Activated naive CD4-positive, alpha-beta T cell treated with anti-CD3 and anti-CD28 coated beads, Interleukin-2, amount 10 ng/mL, durations not matched to agents 7 days and 5 days (primary cell): ENCODE data around the gene ECHS1.
A peak's percentile ranks its signal among the peaks of the same experiment; 100 is the strongest.

Experiments used
- CTCF ChIA-PET: fragments of 350-600 bp; sonication (Branson Sonifier 250); formaldehyde crosslinking; loops from one replicate; lab custom pipeline; 2021; ENCODE audit warnings: antibody characterized with exemption; lab: Charles Lee
- DNase-seq: peaks from one replicate; pipeline ENCODE4 v3.0.0-alpha.2; 2020
- H3K27ac Mint-ChIP-seq: one replicate; pipeline ENCODE4 v1.8.0; 2021; ENCODE audit warnings: mild to moderate bottlenecking, moderate library complexity, mixed read lengths
- H3K27me3 Mint-ChIP-seq: one replicate; pipeline ENCODE4 v1.8.0; 2021; ENCODE audit warnings: mild to moderate bottlenecking, mixed read lengths
- H3K36me3 Mint-ChIP-seq: one replicate; pipeline ENCODE4 v1.8.0; 2021; ENCODE audit warnings: mixed read lengths
- H3K4me1 Mint-ChIP-seq: one replicate; pipeline ENCODE4 v1.8.0; 2021; ENCODE audit warnings: mixed read lengths
- H3K4me3 Mint-ChIP-seq: one replicate; pipeline ENCODE4 v1.8.0; 2021; ENCODE audit warnings: mild to moderate bottlenecking, moderate library complexity, mixed read lengths
- H3K9me3 Mint-ChIP-seq: one replicate; pipeline ENCODE4 v1.8.0; 2021; ENCODE audit warnings: mixed read lengths

Gene ECHS1

DNA sequence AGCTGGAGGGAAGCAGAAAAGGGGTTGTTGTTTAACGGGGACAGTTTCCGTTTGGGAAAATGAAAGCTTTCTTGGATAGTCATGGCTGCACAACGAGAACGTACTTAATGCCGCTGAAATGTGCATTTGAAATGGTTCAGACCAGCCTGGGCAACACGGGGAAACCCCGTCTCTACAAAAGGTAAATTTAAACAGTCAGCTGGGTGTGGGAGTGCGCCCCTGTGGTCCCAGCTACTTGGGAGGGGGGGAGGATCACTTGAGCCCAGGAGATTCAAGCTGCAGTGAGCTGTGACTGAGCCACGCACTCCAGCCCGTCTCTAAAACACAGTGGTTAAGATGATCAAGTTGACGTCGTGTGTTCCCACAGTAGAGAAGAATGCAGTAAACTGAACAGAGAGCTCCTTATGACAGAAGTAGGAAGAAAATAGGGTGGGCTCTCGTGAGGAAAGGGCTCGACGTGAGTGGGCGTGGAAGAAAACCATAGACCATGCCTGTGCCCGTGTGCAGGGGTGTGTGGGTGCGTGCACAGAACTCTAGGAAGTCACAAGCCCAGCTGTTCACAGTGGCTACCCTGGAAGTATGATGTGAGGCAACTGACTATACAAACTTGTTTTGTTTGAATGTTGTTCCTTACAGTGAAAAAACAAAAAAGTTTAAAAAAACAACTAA, 11.2 kb downstream of the ECHS1 start:
- peaks cover 7% of the 10 kb centered on the region for H3K36me3 Mint-ChIP-seq
- H3K9me3 Mint-ChIP-seq, result no peaks in the 10 kb centered on the region
- CTCF ChIA-PET, result interaction anchor here (1.0 kb wide), 1 partner anchor 7 kb away, joined by 3 read pairs; no protein-coding TSS in a partner anchor
- H3K27ac Mint-ChIP-seq, result no peak overlapping the region
- H3K4me1 Mint-ChIP-seq, result peaks cover 3% of the 10 kb centered on the region
- no peaks in the 10 kb centered on the region for H3K27me3 Mint-ChIP-seq
- DNase-seq, result no peak
- H3K4me3 Mint-ChIP-seq, result no peak overlapping the region

DNA sequence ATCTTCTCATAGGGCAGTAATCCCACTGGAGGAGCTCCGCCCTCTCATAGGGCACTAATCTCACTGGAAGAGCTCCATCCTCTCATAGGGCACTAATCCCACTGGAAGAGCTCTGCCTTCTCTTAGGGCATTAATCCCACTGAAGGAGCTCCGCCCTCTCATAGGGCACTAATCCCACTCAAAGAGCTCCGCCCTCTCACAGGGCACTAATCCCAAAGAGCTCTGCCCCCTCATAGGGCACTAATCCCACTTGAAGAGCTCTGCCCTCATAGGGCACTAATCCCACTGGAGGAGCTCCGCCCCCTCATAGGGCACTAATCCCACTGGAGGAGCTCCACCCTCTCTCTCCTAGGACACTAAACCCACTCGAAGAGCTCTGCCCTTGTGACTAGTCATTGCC, 11.9 kb downstream of the ECHS1 start:
- CTCF ChIA-PET, result interaction anchor here (1.0 kb wide), 1 partner anchor 8 kb away, joined by 3 read pairs; no protein-coding TSS in a partner anchor

DNA sequence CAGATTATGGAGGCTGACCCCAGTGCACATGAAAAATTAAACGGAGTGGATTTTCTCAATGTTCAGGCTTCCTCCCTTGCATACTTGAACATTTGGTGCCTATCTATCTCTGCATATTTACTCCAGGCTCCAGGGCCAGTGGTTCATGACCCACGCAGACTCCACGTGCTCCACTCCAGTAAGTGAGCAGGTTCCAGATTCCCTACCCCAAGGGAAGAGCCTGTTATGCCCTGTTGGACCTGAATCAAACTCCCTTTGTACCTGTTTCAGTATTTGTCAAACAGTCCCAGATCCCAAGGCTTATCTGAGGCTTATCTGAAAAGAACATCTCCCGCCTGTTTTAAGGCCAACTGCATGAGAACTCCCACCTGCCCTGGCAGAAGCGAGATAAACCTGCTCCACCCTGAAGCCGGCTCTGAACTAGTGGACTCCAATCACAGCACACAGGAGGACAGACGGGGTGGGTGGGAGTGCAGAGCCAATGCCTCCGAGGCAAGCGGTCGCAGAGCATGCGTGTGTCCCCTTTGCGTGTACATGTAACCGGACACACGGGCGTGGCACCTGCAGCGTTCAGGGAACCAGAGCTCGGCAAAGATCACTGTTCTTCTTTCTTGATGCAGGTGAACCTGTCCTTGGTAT, 13.1 kb downstream of the ECHS1 start:
- Mint-ChIP-seq H3K9me3 (no peaks in the 10 kb centered on the region), H3K36me3 (peaks cover 5% of the 10 kb centered on the region), H3K27ac (no peak overlapping the region), H3K4me3 (no peak overlapping the region), H3K27me3 (peaks cover 3% of the 10 kb centered on the region), H3K4me1 (peaks cover 6% of the 10 kb centered on the region)
- no peak for DNase-seq
- CTCF ChIA-PET, result interaction anchor here (1.0 kb wide), 1 partner anchor 31 kb away, joined by 4 read pairs; no protein-coding TSS in a partner anchor

More for the DNA sequence above, 11.9 kb downstream of the ECHS1 start:
- Mint-ChIP-seq H3K36me3 (peaks cover 7% of the 10 kb centered on the region), H3K27ac (no peak overlapping the region), H3K4me3 (no peak overlapping the region), H3K4me1 (peaks cover 3% of the 10 kb centered on the region), H3K27me3 (peaks cover under 1% of the 10 kb centered on the region), H3K9me3 (no peaks in the 10 kb centered on the region)
- DNase-seq, result no peak

DNA sequence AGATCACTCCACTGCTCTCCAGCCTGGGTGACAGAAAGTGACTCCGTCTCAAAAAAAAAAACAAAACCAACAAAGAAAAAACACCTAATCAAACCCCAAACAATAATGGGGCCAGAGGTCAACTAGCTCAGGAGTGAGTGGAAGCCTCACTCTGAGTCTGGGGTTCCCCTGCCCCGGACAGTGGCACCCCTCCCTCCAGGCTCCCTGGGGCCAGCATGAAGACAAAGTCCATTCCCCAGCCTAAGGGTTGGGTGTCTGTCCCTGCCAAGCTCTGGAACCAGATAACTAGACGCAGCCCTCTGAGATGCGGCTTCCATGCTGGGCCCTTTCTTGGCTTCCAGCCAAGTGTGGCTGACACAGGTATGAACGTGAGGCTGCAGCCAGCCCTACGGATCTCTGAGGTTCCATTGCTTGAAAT, 13.6 kb downstream of the ECHS1 start:
- CTCF ChIA-PET, result interaction anchor here (1.0 kb wide), 1 partner anchor 30 kb away, joined by 4 read pairs; no protein-coding TSS in a partner anchor
- Mint-ChIP-seq H3K36me3 (peaks cover 2% of the 10 kb centered on the region), H3K27me3 (peaks cover 3% of the 10 kb centered on the region), H3K4me1 (peaks cover 6% of the 10 kb centered on the region), H3K9me3 (no peaks in the 10 kb centered on the region), H3K27ac (no peak overlapping the region), H3K4me3 (no peak overlapping the region)
- no peak for DNase-seq

DNA sequence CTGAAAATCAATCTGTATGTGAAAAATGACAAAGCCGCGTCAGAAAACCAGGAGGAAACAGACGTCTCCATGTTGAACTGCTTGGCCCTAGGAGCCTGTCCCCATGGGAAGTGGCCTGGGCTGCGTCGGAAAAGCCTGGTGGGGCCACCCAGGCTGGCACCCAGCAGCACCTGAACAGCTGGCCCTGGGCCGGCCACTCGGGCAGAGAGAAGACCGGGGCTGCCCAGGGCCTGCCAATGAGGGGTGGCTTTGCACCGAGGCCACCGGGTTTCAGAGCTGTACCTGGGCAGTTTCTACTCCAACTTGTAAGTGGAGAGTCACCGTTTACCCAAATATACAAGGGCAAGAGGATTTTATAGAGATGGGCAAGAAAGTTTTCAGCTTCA, 14.2 kb downstream of the ECHS1 start:
- H3K4me3 Mint-ChIP-seq, result no peak overlapping the region
- CTCF ChIA-PET, result interaction anchor here (0.7 to 1.0 kb wide), 2 partner anchors 29 to 30 kb away, joined by 3 to 4 read pairs; no protein-coding TSS in a partner anchor
- no peaks in the 10 kb centered on the region for H3K9me3 Mint-ChIP-seq
- no peaks in the 10 kb centered on the region for H3K36me3 Mint-ChIP-seq
- peaks cover 6% of the 10 kb centered on the region for H3K4me1 Mint-ChIP-seq
- DNase-seq, result no peak
- peaks cover 3% of the 10 kb centered on the region for H3K27me3 Mint-ChIP-seq
- H3K27ac Mint-ChIP-seq, result no peak overlapping the region

DNA sequence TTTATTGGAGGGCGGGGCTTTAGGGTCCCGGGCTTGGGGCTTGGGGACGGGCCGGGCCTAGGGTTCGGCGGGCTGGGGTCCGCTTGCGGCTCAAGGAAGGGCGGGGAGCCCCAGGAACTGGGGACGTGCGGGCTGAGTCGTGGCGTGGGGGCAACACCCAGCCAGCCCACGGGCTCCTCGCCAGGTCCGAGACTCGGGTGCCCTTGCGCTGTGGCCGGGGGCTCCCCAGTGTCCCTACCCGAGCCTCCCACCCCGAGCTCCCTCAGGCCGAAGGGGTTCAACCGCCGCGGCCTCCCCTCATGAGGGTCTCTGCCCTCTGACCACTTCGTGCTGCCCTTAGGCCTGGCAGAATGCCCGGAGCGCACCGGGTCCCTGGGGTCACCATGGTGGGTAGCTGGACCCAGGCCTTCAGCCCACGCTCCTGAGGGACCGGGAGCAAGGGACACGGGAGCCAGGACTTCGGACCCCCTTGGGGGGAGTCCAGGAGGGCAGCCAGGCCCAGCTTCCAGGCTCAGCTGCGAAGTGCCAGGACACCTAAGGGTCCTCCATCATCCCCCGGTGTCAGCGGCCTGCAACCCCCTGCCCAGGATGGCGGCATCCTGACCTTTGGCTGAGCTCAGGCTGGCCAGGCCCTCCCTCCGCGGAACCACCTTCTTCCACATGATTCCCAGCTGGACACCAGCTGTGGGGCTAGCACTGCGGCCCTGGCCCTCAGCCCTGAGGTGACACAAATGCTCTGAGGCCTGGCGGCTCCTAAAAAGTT, 14.8 kb downstream of the ECHS1 start:
- Mint-ChIP-seq H3K27me3 (peaks cover 3% of the 10 kb centered on the region), H3K4me1 (peaks cover 6% of the 10 kb centered on the region), H3K9me3 (no peaks in the 10 kb centered on the region), H3K4me3 (no peak overlapping the region), H3K27ac (no peak overlapping the region), H3K36me3 (no peaks in the 10 kb centered on the region)
- DNase-seq, result no peak
- CTCF ChIA-PET, result interaction anchor here (0.7 kb wide), 1 partner anchor 29 kb away, joined by 3 read pairs; no protein-coding TSS in a partner anchor

DNA sequence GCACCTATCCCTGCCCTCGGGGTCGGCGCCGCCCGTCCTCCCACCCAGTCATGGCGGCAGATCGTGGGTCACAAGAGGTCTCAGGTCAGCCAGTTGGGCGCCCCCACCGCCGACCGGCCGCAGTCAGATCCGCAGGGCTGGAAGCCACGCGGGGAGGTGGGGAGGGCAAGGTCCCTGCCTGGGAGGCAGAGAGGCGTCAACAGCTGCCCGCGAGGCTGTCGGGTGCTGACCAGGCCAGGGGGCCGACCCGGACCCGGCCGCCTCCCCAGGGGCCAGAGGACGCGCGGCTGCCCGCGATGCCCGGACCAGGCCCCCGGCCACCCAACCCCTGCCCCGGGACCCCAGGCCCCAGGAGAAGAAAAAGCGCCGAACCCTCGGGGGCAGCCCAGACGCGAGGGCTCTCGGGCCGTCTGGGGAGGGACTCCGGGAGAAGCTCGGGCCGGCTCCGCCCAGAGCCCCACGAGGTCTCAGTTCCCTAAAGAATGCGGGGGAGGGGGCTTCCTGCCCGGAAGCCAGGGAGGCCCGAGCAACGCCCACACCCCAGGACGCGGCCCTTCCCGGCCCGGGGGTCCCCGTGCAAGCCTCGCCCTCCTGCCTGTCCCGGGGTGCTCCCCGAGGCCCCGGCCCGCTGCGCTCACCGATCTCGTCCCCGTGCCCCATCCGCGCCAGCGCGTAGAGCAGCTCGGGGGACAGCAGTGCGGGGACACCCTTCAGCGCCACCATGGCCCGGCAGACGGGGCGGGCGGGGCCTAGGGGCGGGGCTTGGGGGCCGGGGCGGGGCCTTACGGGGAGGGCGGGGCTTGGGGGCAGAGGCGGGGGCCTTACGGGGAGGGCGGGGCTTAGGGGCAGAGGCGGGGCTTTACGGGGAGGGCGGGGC, 15.6 kb downstream of the ECHS1 start, which contains the start of gene FUOM:
FUOM (minus strand) TSS at position 735 of the 877 bp plus-strand sequence; CDS start at position 723, 12 bp downstream.
- no peaks in the 10 kb centered on the region for H3K9me3 Mint-ChIP-seq
- H3K27me3 Mint-ChIP-seq, result peaks cover 3% of the 10 kb centered on the region
- peak; percentile 83 for DNase-seq
- peaks cover 6% of the 10 kb centered on the region for H3K4me1 Mint-ChIP-seq
- peak within 1 kb of the TSS; percentile 73 for H3K4me3 Mint-ChIP-seq
- H3K36me3 Mint-ChIP-seq, result no peaks in the 10 kb centered on the region
- no peak within 1 kb of the TSS for H3K27ac Mint-ChIP-seq
- CTCF ChIA-PET, result no interaction called here

DNA sequence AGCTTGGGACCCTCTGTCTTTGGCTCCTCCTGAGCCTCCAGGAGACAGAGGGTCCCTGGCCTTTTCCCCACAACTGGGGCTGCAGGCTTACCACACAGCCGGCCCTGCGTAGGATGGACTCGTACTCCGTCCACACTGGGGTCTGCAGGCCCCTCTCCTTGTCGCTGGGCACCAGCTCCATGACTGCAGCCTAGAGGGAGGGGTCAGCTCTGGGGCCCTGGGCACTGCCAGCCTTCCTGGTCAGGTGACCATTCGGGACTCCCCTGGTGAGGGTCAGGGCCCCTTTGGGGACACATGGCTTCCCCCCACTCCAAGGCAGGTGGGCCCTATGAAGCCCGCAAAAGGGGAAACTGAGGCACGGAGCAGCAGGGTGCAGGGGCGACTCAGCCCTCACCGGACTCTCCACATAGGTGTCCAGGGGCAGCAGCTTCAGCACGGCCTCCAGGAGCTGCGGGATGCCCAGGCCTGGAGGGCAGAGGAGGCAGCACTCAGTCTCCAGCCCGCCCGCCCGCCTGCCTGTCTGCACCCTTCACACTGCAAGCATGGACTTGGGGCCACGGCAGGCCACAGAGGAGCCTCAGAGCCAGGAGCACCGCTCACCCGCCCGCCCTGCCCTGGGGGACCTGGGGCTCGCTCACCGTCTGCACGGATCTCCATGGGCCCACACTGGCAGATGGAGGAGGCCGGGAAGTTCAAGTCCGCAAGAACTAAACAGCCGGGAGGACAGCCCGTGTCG, 16.4 kb downstream of the ECHS1 start:
- no peak overlapping the region for H3K27ac Mint-ChIP-seq
- peaks cover 6% of the 10 kb centered on the region for H3K4me1 Mint-ChIP-seq
- DNase-seq, result no peak
- H3K36me3 Mint-ChIP-seq, result no peaks in the 10 kb centered on the region
- CTCF ChIA-PET, result interaction anchor here (1.3 kb wide), 1 partner anchor 28 kb away, joined by 3 read pairs; no protein-coding TSS in a partner anchor
- H3K27me3 Mint-ChIP-seq, result peaks cover 5% of the 10 kb centered on the region
- H3K4me3 Mint-ChIP-seq, result peak overlapping the region; percentile 73
- H3K9me3 Mint-ChIP-seq, result no peaks in the 10 kb centered on the region

DNA sequence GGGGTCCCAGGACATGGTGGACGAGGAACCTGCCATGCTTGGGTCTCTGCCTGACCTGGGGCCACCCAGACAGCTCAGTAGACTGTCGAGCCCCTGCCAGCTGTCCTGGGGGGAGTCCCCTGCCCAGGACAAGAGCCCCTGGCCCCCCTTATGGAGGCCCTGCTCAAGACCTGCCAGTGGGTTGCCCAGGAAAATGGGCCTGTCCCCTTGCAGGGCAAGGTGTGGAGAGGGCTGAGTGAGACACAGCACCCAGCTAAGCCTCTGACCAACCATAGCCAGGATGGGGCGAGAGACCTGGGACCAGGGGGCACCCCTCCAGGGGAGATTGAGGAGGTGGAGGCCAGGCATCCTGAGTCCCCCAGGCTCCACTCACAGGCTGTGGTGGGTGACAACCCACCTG, 17.2 kb downstream of the ECHS1 start:
- CTCF ChIA-PET, result interaction anchor here (1.3 kb wide), 1 partner anchor 27 kb away, joined by 3 read pairs; no protein-coding TSS in a partner anchor
- no peak overlapping the region for H3K27ac Mint-ChIP-seq

DNA sequence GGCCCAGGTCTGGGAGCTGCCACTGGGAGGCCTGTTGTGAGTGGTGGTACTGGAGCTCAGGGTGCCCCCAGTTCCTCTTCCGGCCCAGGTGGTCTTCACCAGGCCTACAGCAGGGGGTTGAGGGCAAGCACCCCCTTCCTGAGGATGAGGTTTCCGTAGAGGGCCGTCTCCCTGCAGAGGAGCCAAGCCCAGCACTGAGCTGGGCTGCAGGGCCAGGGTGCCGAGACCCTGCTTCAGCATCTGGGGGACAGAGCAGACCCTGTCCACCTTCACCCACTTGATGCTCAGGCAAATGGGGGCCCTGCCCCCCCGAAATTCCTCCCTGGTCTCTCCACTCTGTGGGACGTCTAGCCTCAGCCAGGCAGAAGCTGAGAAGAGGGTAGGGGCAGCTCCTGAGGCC, 17.9 kb downstream of the ECHS1 start:
- CTCF ChIA-PET, result no interaction called here
- H3K36me3 Mint-ChIP-seq, result no peaks in the 10 kb centered on the region
- peaks cover 6% of the 10 kb centered on the region for H3K4me1 Mint-ChIP-seq
- H3K27me3 Mint-ChIP-seq, result peaks cover 8% of the 10 kb centered on the region
- no peak overlapping the region for H3K27ac Mint-ChIP-seq
- H3K4me3 Mint-ChIP-seq, result no peak overlapping the region
- no peaks in the 10 kb centered on the region for H3K9me3 Mint-ChIP-seq
- no peak for DNase-seq

More for the DNA sequence above, 17.2 kb downstream of the ECHS1 start:
- Mint-ChIP-seq H3K9me3 (no peaks in the 10 kb centered on the region), H3K4me1 (peaks cover 6% of the 10 kb centered on the region), H3K36me3 (no peaks in the 10 kb centered on the region), H3K4me3 (peak overlapping the region; percentile 63), H3K27me3 (peaks cover 8% of the 10 kb centered on the region)
- DNase-seq, result no peak

DNA sequence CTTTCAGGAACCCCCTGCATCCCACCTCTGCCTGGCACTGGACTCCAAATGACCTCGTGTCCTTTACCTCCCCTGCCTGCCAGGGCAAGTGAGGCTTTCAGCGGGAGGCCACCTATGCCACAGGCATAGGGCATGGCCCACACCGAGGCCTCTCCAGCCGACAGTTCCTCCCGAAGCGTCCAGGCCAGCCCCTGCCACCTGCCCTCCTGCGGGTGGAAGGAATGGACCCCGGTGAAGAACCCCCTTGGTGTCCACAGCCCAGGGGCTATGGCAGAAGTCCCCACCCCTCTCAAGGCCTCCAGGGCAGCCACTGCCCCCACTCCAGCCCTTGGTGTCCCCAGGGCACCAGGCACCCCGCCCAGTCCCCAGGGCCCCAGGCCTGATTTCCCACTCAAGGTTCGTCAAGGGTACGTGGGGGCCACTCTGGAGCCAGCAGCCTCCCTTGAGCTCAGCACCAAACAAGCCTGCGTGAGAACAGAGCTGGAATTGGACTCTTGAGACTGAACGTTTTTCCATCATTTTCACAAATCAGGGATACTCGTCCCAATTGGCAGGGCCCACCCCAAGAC, 18.4 kb downstream of the ECHS1 start:
- Mint-ChIP-seq H3K27me3 (peaks cover 8% of the 10 kb centered on the region), H3K27ac (no peak overlapping the region), H3K9me3 (no peaks in the 10 kb centered on the region), H3K4me3 (no peak overlapping the region), H3K36me3 (no peaks in the 10 kb centered on the region), H3K4me1 (peaks cover 6% of the 10 kb centered on the region)
- CTCF ChIA-PET, result interaction anchor here (3.5 kb wide), 1 partner anchor 26 kb away, joined by 12 read pairs; no protein-coding TSS in a partner anchor
- DNase-seq, result no peak

DNA sequence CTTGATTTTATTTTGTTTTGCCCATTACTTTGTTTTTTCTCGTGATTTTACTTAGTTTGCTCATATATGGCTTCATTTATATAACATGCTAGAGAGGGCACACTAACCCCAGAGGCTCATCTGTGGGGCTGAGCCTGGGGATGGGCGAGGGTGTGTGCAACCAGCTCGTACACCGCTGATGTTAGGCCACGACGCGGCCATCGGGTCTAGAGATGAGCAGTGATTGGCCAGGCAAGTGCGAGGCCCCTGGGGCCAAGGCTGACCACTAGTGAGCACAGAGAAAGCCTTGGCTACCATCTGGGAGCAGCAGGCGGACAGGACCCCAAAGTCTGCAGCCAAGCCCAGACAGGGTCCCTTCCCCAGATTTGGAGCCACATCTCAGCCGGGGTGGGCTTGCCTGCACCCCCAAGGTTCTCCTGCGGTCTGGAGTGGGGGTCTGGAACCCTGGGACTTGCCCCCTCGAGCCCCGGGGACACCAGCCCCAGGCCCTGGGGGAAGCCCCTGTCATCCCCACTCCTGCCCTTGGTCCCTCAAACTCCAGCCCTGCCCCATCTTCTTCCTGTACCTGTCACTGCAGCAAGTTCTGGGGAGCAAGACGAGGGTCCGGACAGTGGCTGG, 19.1 kb downstream of the ECHS1 start:
- H3K27ac Mint-ChIP-seq, result no peak overlapping the region
- no peaks in the 10 kb centered on the region for H3K9me3 Mint-ChIP-seq
- H3K4me3 Mint-ChIP-seq, result no peak overlapping the region
- peaks cover 12% of the 10 kb centered on the region for H3K27me3 Mint-ChIP-seq
- H3K4me1 Mint-ChIP-seq, result peaks cover 6% of the 10 kb centered on the region
- CTCF ChIA-PET, result interaction anchor here (0.7 to 3.5 kb wide), 2 partner anchors 25 to 258 kb away, joined by 3 to 12 read pairs; no protein-coding TSS in a partner anchor
- DNase-seq, result no peak
- no peaks in the 10 kb centered on the region for H3K36me3 Mint-ChIP-seq
